Measurements from ENCODE around the gene PRRX2. TPM values are rescaled to one million over a fixed set of nuclear protein-coding genes. Genes with fewer than 3 reads are reported as not detected.

Gene PRRX2
- total RNA-seq, 5 donors from 2014 or later (not counting 1 experiment from before 2014, with no cell fraction given), result 0.26 TPM; not detected in 4

DNA sequence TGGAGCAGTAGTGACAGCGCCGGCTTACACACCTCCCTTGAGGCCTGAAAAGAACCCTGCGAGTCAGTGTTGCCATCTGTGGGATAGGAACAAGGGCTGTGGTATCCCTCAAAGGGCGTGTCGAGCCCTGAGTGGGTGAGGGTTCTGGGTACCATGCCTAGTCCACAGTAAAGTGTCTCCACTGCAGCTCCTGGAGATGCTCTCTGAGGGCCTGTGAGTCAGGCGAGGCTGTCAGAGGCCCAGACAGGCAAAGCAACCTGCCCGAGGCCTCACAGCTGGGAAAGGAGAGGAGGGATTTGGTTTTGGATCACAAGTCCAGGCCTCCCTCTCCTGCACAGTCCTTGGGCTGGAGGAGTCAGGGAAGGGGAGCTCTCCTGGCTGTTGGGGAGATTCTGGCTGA is 6.1 kb downstream of the PRRX2 start:
- POLR2A ChIA-PET, result no interaction called here
- H3K27me3 Mint-ChIP-seq, result peaks cover 5 to 32% of the 10 kb centered on the region in 2 donors

GRCh38 chr9:129672702-129673101 is 7.3 kb downstream of the PRRX2 start:
- Histone ChIP-seq H3K36me3 (ENCODE audit: control insufficient read depth in 2 of 2, extremely low read depth in 1 of 2, insufficient read depth in 1 of 2, low read length in 1 of 2) (no peaks in the 10 kb centered on the region), H3K9me3 (no peaks in the 10 kb centered on the region), H3K27ac (ENCODE audit: low read length) (no peak overlapping the region), H3K4me3 (ENCODE audit: control insufficient read depth in 1 of 2, extremely low read depth in 1 of 2, low read length in 1 of 2) (no peak overlapping the region), H3K4me1 (ENCODE audit: control insufficient read depth in 1 of 2, extremely low read depth in 1 of 2, insufficient read depth in 2 of 2, low read length in 2 of 2) (no peaks in the 10 kb centered on the region), H3K27me3 (replicated peaks in 1 of 2; ENCODE audit: control insufficient read depth in 2 of 2, extremely low read depth in 1 of 2, insufficient read depth in 2 of 2, low read length in 1 of 2) (peaks cover 0 to 50% of the 10 kb centered on the region in 2 experiments)
- DNase-seq (no peak), ATAC-seq (replicated peaks in 1 of 4) (no peak)
- Mint-ChIP-seq H3K9me3 (no peaks in the 10 kb centered on the region), H3K27me3 (peaks cover 4 to 32% of the 10 kb centered on the region in 2 donors), H3K27ac (no peak overlapping the region), H3K4me3 (no peak overlapping the region), H3K4me1 (no peaks in the 10 kb centered on the region), H3K36me3 (no peaks in the 10 kb centered on the region)
- ChIA-PET POLR2A (interaction anchor here in 1 of 2 donors (0.6 kb wide), 1 partner anchor 45 kb away, joined by 3 read pairs; no protein-coding TSS in a partner anchor), CTCF (no interaction called here)
- WGBS (ENCODE audit: insufficient coverage), result 75% methylated on average over 3 of the region's 8 CpGs

More for the DNA sequence above, 6.1 kb downstream of the PRRX2 start:
- H3K36me3 ChIP-seq (ENCODE audit: control insufficient read depth in 2 of 2, extremely low read depth in 1 of 2, insufficient read depth in 1 of 2, low read length in 1 of 2), result no peaks in the 10 kb centered on the region
- Mint-ChIP-seq H3K4me1 (no peaks in the 10 kb centered on the region), H3K4me3 (no peak overlapping the region), H3K9me3 (no peaks in the 10 kb centered on the region), H3K27ac (no peak overlapping the region), H3K36me3 (no peaks in the 10 kb centered on the region)
- no peak for DNase-seq
- CTCF ChIA-PET, result no interaction called here
- H3K9me3 ChIP-seq, result no peaks in the 10 kb centered on the region
- WGBS (ENCODE audit: insufficient coverage), result 65% methylated on average over 4 of the region's 7 CpGs
- no peak overlapping the region for H3K27ac ChIP-seq (ENCODE audit: low read length)
- H3K27me3 ChIP-seq (replicated peaks in 1 of 2; ENCODE audit: control insufficient read depth in 2 of 2, extremely low read depth in 1 of 2, insufficient read depth in 2 of 2, low read length in 1 of 2), result peaks cover 4 to 51% of the 10 kb centered on the region in 2 experiments
- no peak for ATAC-seq (replicated peaks in 1 of 4)
- peaks cover 0 to 2% of the 10 kb centered on the region in 2 experiments for H3K4me1 ChIP-seq (ENCODE audit: control insufficient read depth in 1 of 2, extremely low read depth in 1 of 2, insufficient read depth in 2 of 2, low read length in 2 of 2)
- H3K4me3 ChIP-seq (ENCODE audit: control insufficient read depth in 1 of 2, extremely low read depth in 1 of 2, low read length in 1 of 2), result no peak overlapping the region

- DNase-seq (no peak), ATAC-seq (replicated peaks in 1 of 4) (no peak)
- no peaks in the 10 kb centered on the region for H3K36me3 ChIP-seq (ENCODE audit: control insufficient read depth in 2 of 2, extremely low read depth in 1 of 2, insufficient read depth in 1 of 2, low read length in 1 of 2)
- WGBS (ENCODE audit: insufficient coverage), result 66% methylated on average over 9 of the region's 12 CpGs
- no peaks in the 10 kb centered on the region for H3K9me3 Mint-ChIP-seq
- H3K4me3 ChIP-seq (ENCODE audit: control insufficient read depth in 1 of 2, extremely low read depth in 1 of 2, low read length in 1 of 2), result no peak overlapping the region
- no peak overlapping the region for H3K27ac Mint-ChIP-seq
- no peak overlapping the region for H3K4me3 Mint-ChIP-seq
- H3K36me3 Mint-ChIP-seq, result no peaks in the 10 kb centered on the region
- ChIA-PET POLR2A (interaction anchor here in 1 of 2 donors (0.6 kb wide), 1 partner anchor 18 kb away, joined by 4 read pairs; no protein-coding TSS in a partner anchor), CTCF (no interaction called here)
- H3K4me1 Mint-ChIP-seq, result no peaks in the 10 kb centered on the region
- H3K27ac ChIP-seq (ENCODE audit: low read length), result no peak overlapping the region
- peaks cover 0 to 47% of the 10 kb centered on the region in 2 experiments for H3K27me3 ChIP-seq (replicated peaks in 1 of 2; ENCODE audit: control insufficient read depth in 2 of 2, extremely low read depth in 1 of 2, insufficient read depth in 2 of 2, low read length in 1 of 2)
- no peaks in the 10 kb centered on the region for H3K9me3 ChIP-seq
- H3K27me3 Mint-ChIP-seq, result peaks cover 9 to 31% of the 10 kb centered on the region in 2 donors
- H3K4me1 ChIP-seq (ENCODE audit: control insufficient read depth in 1 of 2, extremely low read depth in 1 of 2, insufficient read depth in 2 of 2, low read length in 2 of 2), result no peaks in the 10 kb centered on the region
Measured at GRCh38 chr9:129673602-129674001, 8.2 kb downstream of the PRRX2 start.

DNA sequence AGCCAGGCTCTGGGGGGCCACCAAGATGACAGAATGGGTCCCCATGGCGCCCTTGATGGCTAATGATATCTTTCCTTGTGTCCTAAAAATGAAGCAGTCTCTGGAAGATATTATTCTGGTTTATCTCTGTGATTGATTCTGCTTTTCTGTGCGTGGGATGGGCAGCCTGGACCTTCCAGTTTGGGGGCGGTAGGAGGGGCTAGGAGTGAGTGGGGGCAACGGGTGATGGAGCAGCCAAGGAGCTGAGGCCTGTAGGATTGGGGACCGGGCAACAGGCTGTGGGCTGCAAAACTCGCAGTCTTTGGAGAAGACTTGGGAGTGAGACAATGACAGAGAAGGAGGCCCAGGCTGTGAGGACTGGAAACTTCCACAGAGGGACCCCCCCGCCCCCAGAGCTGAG is 8.8 kb downstream of the PRRX2 start:
- Mint-ChIP-seq H3K27me3 (peaks cover 9 to 35% of the 10 kb centered on the region in 2 donors), H3K27ac (no peak overlapping the region), H3K4me3 (no peak overlapping the region), H3K36me3 (no peaks in the 10 kb centered on the region), H3K4me1 (no peaks in the 10 kb centered on the region), H3K9me3 (no peaks in the 10 kb centered on the region)
- DNase-seq (no peak), ATAC-seq (replicated peaks in 1 of 4) (no peak)
- Histone ChIP-seq H3K4me3 (ENCODE audit: control insufficient read depth in 1 of 2, extremely low read depth in 1 of 2, low read length in 1 of 2) (no peak overlapping the region), H3K27ac (ENCODE audit: low read length) (no peak overlapping the region), H3K27me3 (replicated peaks in 1 of 2; ENCODE audit: control insufficient read depth in 2 of 2, extremely low read depth in 1 of 2, insufficient read depth in 2 of 2, low read length in 1 of 2) (peaks cover 0 to 51% of the 10 kb centered on the region in 2 experiments), H3K36me3 (ENCODE audit: control insufficient read depth in 2 of 2, extremely low read depth in 1 of 2, insufficient read depth in 1 of 2, low read length in 1 of 2) (no peaks in the 10 kb centered on the region), H3K4me1 (ENCODE audit: control insufficient read depth in 1 of 2, extremely low read depth in 1 of 2, insufficient read depth in 2 of 2, low read length in 2 of 2) (no peaks in the 10 kb centered on the region), H3K9me3 (no peaks in the 10 kb centered on the region)
- POLR2A ChIA-PET, result interaction anchor here in 1 of 2 donors (0.6 kb wide), 1 partner anchor 19 kb away, joined by 4 read pairs; no protein-coding TSS in a partner anchor
- CTCF ChIA-PET, result no interaction called here
- 70% methylated on average over 5 of the region's 7 CpGs for WGBS (ENCODE audit: insufficient coverage)

DNA sequence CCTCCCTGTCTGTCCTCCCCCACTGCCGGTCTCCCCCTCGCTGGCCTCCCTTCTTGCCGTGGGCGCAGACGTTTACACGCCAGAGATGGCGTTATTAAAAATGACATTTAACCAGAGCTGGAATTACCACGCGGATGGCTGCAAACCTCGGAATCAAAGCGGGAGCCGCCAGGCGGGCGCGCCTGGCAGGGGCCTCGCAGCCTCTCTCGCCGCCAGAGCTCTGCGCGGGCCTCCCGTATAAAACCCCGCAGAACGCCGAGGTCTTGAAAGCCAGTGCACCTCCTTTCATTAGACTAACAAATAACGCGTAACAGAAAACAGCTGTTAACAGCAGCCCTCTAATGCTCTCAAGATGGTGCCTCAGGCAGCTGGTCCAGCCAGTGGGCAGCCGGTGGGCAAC is 10.2 kb downstream of the PRRX2 start:
- H3K27me3 Mint-ChIP-seq, result peaks cover 9 to 31% of the 10 kb centered on the region in 2 donors
- H3K36me3 ChIP-seq (ENCODE audit: control insufficient read depth in 2 of 2, extremely low read depth in 1 of 2, insufficient read depth in 1 of 2, low read length in 1 of 2), result no peaks in the 10 kb centered on the region
- H3K4me3 ChIP-seq (ENCODE audit: control insufficient read depth in 1 of 2, extremely low read depth in 1 of 2, low read length in 1 of 2), result no peak overlapping the region
- CTCF ChIA-PET, result no interaction called here
- H3K9me3 ChIP-seq, result no peaks in the 10 kb centered on the region
- DNase-seq (no peak), ATAC-seq (replicated peaks in 1 of 4) (no peak)
- no peaks in the 10 kb centered on the region for H3K36me3 Mint-ChIP-seq
- H3K27ac ChIP-seq (ENCODE audit: low read length), result no peak overlapping the region
- no peak overlapping the region for H3K27ac Mint-ChIP-seq
- H3K4me1 ChIP-seq (ENCODE audit: control insufficient read depth in 1 of 2, extremely low read depth in 1 of 2, insufficient read depth in 2 of 2, low read length in 2 of 2), result no peaks in the 10 kb centered on the region
- 84% methylated on average over 17 of the region's 27 CpGs for WGBS (ENCODE audit: insufficient coverage)
- H3K4me1 Mint-ChIP-seq, result no peaks in the 10 kb centered on the region
- no peak overlapping the region for H3K4me3 Mint-ChIP-seq
- POLR2A ChIA-PET, result no interaction called here
- H3K9me3 Mint-ChIP-seq, result no peaks in the 10 kb centered on the region
- peaks cover 0 to 57% of the 10 kb centered on the region in 2 experiments for H3K27me3 ChIP-seq (replicated peaks in 1 of 2; ENCODE audit: control insufficient read depth in 2 of 2, extremely low read depth in 1 of 2, insufficient read depth in 2 of 2, low read length in 1 of 2)

DNA sequence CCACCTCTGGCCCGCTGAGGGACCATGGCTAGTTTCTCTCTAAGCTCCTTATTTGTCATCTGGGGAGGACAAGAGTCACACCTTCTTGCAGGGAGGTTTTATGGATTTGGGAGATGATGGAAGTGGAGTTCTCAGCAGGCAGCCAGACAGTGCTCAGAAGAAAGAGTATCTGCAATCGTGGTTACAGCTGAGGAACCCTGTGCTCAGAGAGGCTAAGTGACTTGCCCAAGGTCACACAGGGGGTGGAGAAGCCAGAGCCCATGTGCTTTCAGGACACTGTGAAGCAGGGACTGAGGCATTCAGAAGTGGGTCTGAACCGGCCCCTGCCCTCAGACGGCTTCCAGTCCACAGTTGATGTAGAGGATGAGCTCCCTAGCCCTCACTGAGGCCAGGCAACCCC is 10.8 kb downstream of the PRRX2 start:
- H3K27ac Mint-ChIP-seq, result no peak overlapping the region

GRCh38 chr9:129676975-129677374 is 11.5 kb downstream of the PRRX2 start:
- Mint-ChIP-seq H3K27me3 (peaks cover 9 to 33% of the 10 kb centered on the region in 2 donors), H3K27ac (no peak overlapping the region), H3K9me3 (no peaks in the 10 kb centered on the region), H3K36me3 (no peaks in the 10 kb centered on the region), H3K4me1 (no peaks in the 10 kb centered on the region), H3K4me3 (no peak overlapping the region)
- POLR2A ChIA-PET, result no interaction called here
- Histone ChIP-seq H3K9me3 (no peaks in the 10 kb centered on the region), H3K4me3 (ENCODE audit: control insufficient read depth in 1 of 2, extremely low read depth in 1 of 2, low read length in 1 of 2) (no peak overlapping the region), H3K27me3 (replicated peaks in 1 of 2; ENCODE audit: control insufficient read depth in 2 of 2, extremely low read depth in 1 of 2, insufficient read depth in 2 of 2, low read length in 1 of 2) (peaks cover 0 to 68% of the 10 kb centered on the region in 2 experiments), H3K27ac (ENCODE audit: low read length) (no peak overlapping the region), H3K4me1 (ENCODE audit: control insufficient read depth in 1 of 2, extremely low read depth in 1 of 2, insufficient read depth in 2 of 2, low read length in 2 of 2) (no peaks in the 10 kb centered on the region), H3K36me3 (ENCODE audit: control insufficient read depth in 2 of 2, extremely low read depth in 1 of 2, insufficient read depth in 1 of 2, low read length in 1 of 2) (no peaks in the 10 kb centered on the region)
- CTCF ChIA-PET, result no interaction called here
- ATAC-seq (replicated peaks in 1 of 4), result no peak
- no peak for DNase-seq
- WGBS (ENCODE audit: insufficient coverage), result 84% methylated on average over 10 of the region's 12 CpGs

More for the DNA sequence above, 10.8 kb downstream of the PRRX2 start:
- H3K4me1 ChIP-seq (ENCODE audit: control insufficient read depth in 1 of 2, extremely low read depth in 1 of 2, insufficient read depth in 2 of 2, low read length in 2 of 2), result no peaks in the 10 kb centered on the region
- H3K4me1 Mint-ChIP-seq, result no peaks in the 10 kb centered on the region
- H3K4me3 ChIP-seq (ENCODE audit: control insufficient read depth in 1 of 2, extremely low read depth in 1 of 2, low read length in 1 of 2), result no peak overlapping the region
- H3K9me3 ChIP-seq, result no peaks in the 10 kb centered on the region
- DNase-seq (no peak), ATAC-seq (replicated peaks in 1 of 4) (no peak)
- POLR2A ChIA-PET, result no interaction called here
- H3K9me3 Mint-ChIP-seq, result no peaks in the 10 kb centered on the region
- no peak overlapping the region for H3K4me3 Mint-ChIP-seq
- H3K27ac ChIP-seq (ENCODE audit: low read length), result no peak overlapping the region
- 76% methylated on average over 4 of the region's 4 CpGs for WGBS (ENCODE audit: insufficient coverage)
- H3K27me3 Mint-ChIP-seq, result peaks cover 9 to 33% of the 10 kb centered on the region in 2 donors
- no peaks in the 10 kb centered on the region for H3K36me3 ChIP-seq (ENCODE audit: control insufficient read depth in 2 of 2, extremely low read depth in 1 of 2, insufficient read depth in 1 of 2, low read length in 1 of 2)
- CTCF ChIA-PET, result no interaction called here
- H3K27me3 ChIP-seq (replicated peaks in 1 of 2; ENCODE audit: control insufficient read depth in 2 of 2, extremely low read depth in 1 of 2, insufficient read depth in 2 of 2, low read length in 1 of 2), result peaks cover 0 to 61% of the 10 kb centered on the region in 2 experiments
- no peaks in the 10 kb centered on the region for H3K36me3 Mint-ChIP-seq

Data from T-cell (primary cell).